HUDEP-2 (cell line): ENCODE results near the gene HOXA10.

Experiments
- DNase-seq, 76 experiments: peaks; one replicate each; lab custom pipeline; 2025; ENCODE audit not compliant: unreplicated experiment in 76 of 76; lab: John Stamatoyannopoulos, UW

HOXA10 gene

GRCh38 chr7:27203964-27204594, 30.0 kb upstream of the HOXA10 start:
- no peak for DNase-seq

GRCh38 chr7:27203365-27203953, 29.3 kb upstream of the HOXA10 start:
- DNase-seq, result no peak

- DNase-seq, result no peak
Measured at GRCh38 chr7:27202862-27203134, 28.7 kb upstream of the HOXA10 start.

GRCh38 chr7:27202018-27202861, 28.1 kb upstream of the HOXA10 start:
- DNase-seq, result no peak

- no peak for DNase-seq
Measured at GRCh38 chr7:27201580-27202017, 27.5 kb upstream of the HOXA10 start.

GRCh38 chr7:27200761-27201579, 26.9 kb upstream of the HOXA10 start:
- no peak for DNase-seq

- DNase-seq, result no peak
Measured at GRCh38 chr7:27199849-27200760, 26.0 kb upstream of the HOXA10 start, which contains the start of gene HOXA13. TSS of gene HOXA13 (minus strand) at chr7:27200091. CDS start at chr7:27200077, 14 bp downstream.

GRCh38 chr7:27198871-27199801, 25.0 kb upstream of the HOXA10 start:
- no peak for DNase-seq

- DNase-seq, result no peak
Measured at GRCh38 chr7:27198138-27198841, 24.2 kb upstream of the HOXA10 start.

GRCh38 chr7:27197137-27198042, 23.3 kb upstream of the HOXA10 start:
- DNase-seq, result no peak

GRCh38 chr7:27196287-27196767, 22.2 kb upstream of the HOXA10 start:
- peak in 66 of 76 experiments; percentile 2 to 81 (median 52) for DNase-seq

- DNase-seq, result no peak
Measured at GRCh38 chr7:27194686-27195379, 20.7 kb upstream of the HOXA10 start.

GRCh38 chr7:27194002-27194352, 19.9 kb upstream of the HOXA10 start:
- DNase-seq, result no peak

GRCh38 chr7:27193335-27194001, 19.3 kb upstream of the HOXA10 start:
- no peak for DNase-seq

GRCh38 chr7:27192546-27193334, 18.6 kb upstream of the HOXA10 start:
- no peak for DNase-seq
